IMR-90 (cell line): ENCODE results near the gene AKAP7. TPM values are rescaled to one million over a fixed set of nuclear protein-coding genes. Genes with fewer than 3 reads are reported as not detected.

Source experiments
- ATAC-seq: fragments of 200-7000 bp; cut with Tn5 transposase; 2 replicates; pipeline ENCODE4 v1.9.1; 2020; ENCODE audit warnings: low read depth, mild to moderate bottlenecking, moderate library complexity
- BruUV-seq: library from RNA; stranded (reverse); fragments of 400-500 nt; replicated peaks from 2 replicates; lab custom pipeline; 2021; lab: Mats Ljungman, UMichigan
- CTCF ChIA-PET: fragments of 300-600 bp; formaldehyde crosslinking; extraction: SDS; loops from one replicate; lab custom pipeline; 2021; ENCODE audit warnings: antibody characterized with exemption; lab: Yijun Ruan, JAX
- POLR2A ChIA-PET: fragments of 300-600 bp; sonication (Branson Sonifier 250); formaldehyde crosslinking; loops from one replicate; lab custom pipeline; 2022; ENCODE audit warnings: antibody characterized with exemption; ENCODE audit not compliant: unreplicated experiment; lab: Charles Lee
- DNase-seq: peaks from one replicate; pipeline ENCODE4 v3.0.0; 2013
- H2AFZ ChIP-seq: replicated peaks from 2 replicates; pipeline ENCODE3; 2013; ENCODE audit warnings: low read length, mild to moderate bottlenecking; ENCODE audit not compliant: poor library complexity
- H2AK5ac ChIP-seq: 2 replicates; pipeline ENCODE4 v1.6.1; 2013; ENCODE audit warnings: low read depth, low read length, inconsistent platforms
- H2AK9ac ChIP-seq: replicated peaks from 2 replicates; pipeline ENCODE3; 2013; ENCODE audit warnings: mild to moderate bottlenecking, low read depth, low read length, moderate library complexity; ENCODE audit not compliant: poor library complexity
- H2BK120ac ChIP-seq: 2 replicates; pipeline ENCODE4 v1.6.1; 2013; ENCODE audit warnings: low read depth, low read length, inconsistent platforms
- H2BK15ac ChIP-seq: 3 replicates; pipeline ENCODE4 v1.6.1; 2013; ENCODE audit warnings: low read depth, low read length, inconsistent platforms
- H2BK20ac ChIP-seq: 2 replicates; pipeline ENCODE4 v1.6.1; 2013; ENCODE audit warnings: low read depth, mild to moderate bottlenecking, inconsistent platforms, low read length, moderate library complexity
- H2BK5ac ChIP-seq: 2 replicates; pipeline ENCODE4 v1.6.1; 2013; ENCODE audit warnings: mild to moderate bottlenecking, low read depth, low read length, inconsistent platforms; ENCODE audit not compliant: poor library complexity, severe bottlenecking
- H3K14ac ChIP-seq: replicated peaks from 2 replicates; pipeline ENCODE4 v1.6.1; 2013; ENCODE audit warnings: low read depth, low read length, inconsistent platforms
- H3K18ac ChIP-seq: 2 replicates; pipeline ENCODE4 v1.6.1; 2013; ENCODE audit warnings: low read depth, low read length, control low read depth
- H3K23ac ChIP-seq: 2 replicates; pipeline ENCODE4 v1.6.1; 2013; ENCODE audit warnings: low read depth, low read length, inconsistent platforms
- H3K27ac ChIP-seq: 2 replicates; pipeline ENCODE4 v1.5.1; 2013; ENCODE audit warnings: mild to moderate bottlenecking, control low read depth, low read length; ENCODE audit not compliant: insufficient read depth
- H3K27me3 ChIP-seq: 2 replicates; pipeline ENCODE4 v1.6.1; 2013; ENCODE audit warnings: low read length; ENCODE audit not compliant: control insufficient read depth, insufficient read depth
- H3K36me3 ChIP-seq: 2 replicates; pipeline ENCODE4 v1.6.1; 2013; ENCODE audit warnings: low read length, mixed read lengths; ENCODE audit not compliant: control insufficient read depth, insufficient read depth
- H3K4ac ChIP-seq: 2 replicates; pipeline ENCODE4 v1.6.1; 2013; ENCODE audit warnings: low read depth, low read length, inconsistent platforms
- H3K4me1 ChIP-seq: 2 replicates; pipeline ENCODE4 v1.6.1; 2013; ENCODE audit warnings: low read length, mixed read lengths; ENCODE audit not compliant: control insufficient read depth, insufficient read depth
- H3K4me2 ChIP-seq: 2 replicates; pipeline ENCODE4 v1.6.1; 2013; ENCODE audit warnings: low read depth, mild to moderate bottlenecking, control low read depth, low read length, moderate library complexity
- H3K4me3 ChIP-seq: 2 replicates; pipeline ENCODE4 v1.5.1; 2013; ENCODE audit warnings: low read depth, mild to moderate bottlenecking, control low read depth, low read length, moderate library complexity; ENCODE audit not compliant: insufficient read depth
- H3K56ac ChIP-seq: 2 replicates; pipeline ENCODE4 v1.6.1; 2013; ENCODE audit warnings: low read length, inconsistent platforms; ENCODE audit not compliant: insufficient read depth; ENCODE audit errors: extremely low read depth
- H3K79me1 ChIP-seq, 2 experiments: 2 replicates each; pipeline ENCODE4 v1.6.1; 2013; ENCODE audit warnings: low read length in 2 of 2, inconsistent platforms in 1 of 2, low read depth in 1 of 2
- H3K9ac ChIP-seq: 2 replicates; pipeline ENCODE4 v1.6.1; 2013; ENCODE audit warnings: low read depth, low read length, control low read depth
- H3K9me1 ChIP-seq: 2 replicates; pipeline ENCODE4 v1.6.1; 2013; ENCODE audit warnings: low read length, inconsistent platforms; ENCODE audit not compliant: insufficient read depth
- H3K9me3 ChIP-seq: 2 replicates; pipeline ENCODE4 v1.6.1; 2013; ENCODE audit warnings: low read length; ENCODE audit not compliant: control insufficient read depth, insufficient read depth
- H4K20me1 ChIP-seq: 2 replicates; pipeline ENCODE4 v1.6.1; 2013; ENCODE audit warnings: low read length, inconsistent platforms; ENCODE audit not compliant: insufficient read depth
- H4K5ac ChIP-seq: 2 replicates; pipeline ENCODE4 v1.6.1; 2013; ENCODE audit warnings: mild to moderate bottlenecking, low read depth, low read length, control low read depth
- H4K8ac ChIP-seq, 2 experiments: 2 replicates each; pipeline ENCODE4 v1.6.1; 2013; ENCODE audit warnings: low read depth in 2 of 2, low read length in 2 of 2, control low read depth in 1 of 2, inconsistent platforms in 1 of 2
- H4K91ac ChIP-seq: 2 replicates; pipeline ENCODE4 v1.6.1; 2013; ENCODE audit warnings: low read depth, low read length, inconsistent platforms; ENCODE audit not compliant: insufficient read depth
- BHLHE40 ChIP-seq: fragments of 150-350 bp; IDR thresholded peaks from 2 replicates; pipeline ENCODE4 v1.6.1; 2016; ENCODE audit warnings: mild to moderate bottlenecking, low read depth, low read length
- CEBPB ChIP-seq: IDR thresholded peaks from 2 replicates; pipeline ENCODE4 v1.6.1; 2012; ENCODE audit warnings: low read depth, low read length, improper control_type of control experiment
- CTCF ChIP-seq: conservative IDR thresholded peaks from 2 replicates; pipeline ENCODE4 v1.5.1; 2012; ENCODE audit warnings: mild to moderate bottlenecking, low read depth, low read length, improper control_type of control experiment
- ELK1 ChIP-seq: fragments of 150-350 bp; IDR thresholded peaks from 2 replicates; pipeline ENCODE4 v1.6.1; 2016; ENCODE audit warnings: low read depth, mild to moderate bottlenecking, low read length, moderate library complexity, borderline replicate concordance
- FOS ChIP-seq: fragments of 150-350 bp; IDR thresholded peaks from 2 replicates; pipeline ENCODE4 v1.6.1; 2016; ENCODE audit warnings: low read depth, low read length
- MAFK ChIP-seq: IDR thresholded peaks from 2 replicates; pipeline ENCODE4 v1.6.1; 2012; ENCODE audit warnings: low read depth, low read length, improper control_type of control experiment
- MAZ ChIP-seq: IDR thresholded peaks from 2 replicates; pipeline ENCODE4 v1.6.1; 2012; ENCODE audit warnings: low read depth, mild to moderate bottlenecking, low read length, improper control_type of control experiment, moderate library complexity, borderline replicate concordance
- MXI1 ChIP-seq: IDR thresholded peaks from 2 replicates; pipeline ENCODE4 v1.6.1; 2012; ENCODE audit warnings: low read depth, mild to moderate bottlenecking, low read length, moderate library complexity, borderline replicate concordance
- NFE2L2 ChIP-seq: fragments of 150-350 bp; IDR thresholded peaks from 2 replicates; pipeline ENCODE4 v1.6.1; 2016; ENCODE audit warnings: low read depth, mild to moderate bottlenecking, low read length
- POLR2A ChIP-seq: IDR thresholded peaks from 2 replicates; pipeline ENCODE4 v1.6.1; 2012; ENCODE audit warnings: mild to moderate bottlenecking, low read depth, low read length
- RAD21 ChIP-seq: IDR thresholded peaks from 2 replicates; pipeline ENCODE4 v1.6.1; 2012; ENCODE audit warnings: low read length, improper control_type of control experiment
- RFX5 ChIP-seq: IDR thresholded peaks from 2 replicates; pipeline ENCODE4 v1.8.0; 2012; ENCODE audit warnings: low read depth, mild to moderate bottlenecking, low read length, moderate library complexity
- SMC3 ChIP-seq: fragments of 150-350 bp; IDR thresholded peaks from 2 replicates; pipeline ENCODE4 v1.6.1; 2016; ENCODE audit warnings: low read depth, mild to moderate bottlenecking, antibody characterized with exemption, low read length, moderate library complexity
- USF2 ChIP-seq: fragments of 150-350 bp; IDR thresholded peaks from 2 replicates; pipeline ENCODE4 v1.6.1; 2017; ENCODE audit warnings: mild to moderate bottlenecking, antibody characterized with exemption, low read length, low read depth
- WGBS, 2 experiments: methylation state at CpG; one replicate each; pipeline versions ENCODE4 v1.1.5 to v1.1.7; 2013; ENCODE audit warnings: missing lambda C conversion rate in 2 of 2; ENCODE audit not compliant: insufficient read length in 1 of 2; ENCODE audit errors: extremely low coverage in 2 of 2; 5-methylcytosine and 5-hydroxymethylcytosine counted together
- dilution Hi-C: fragments of 300-500 bp; cut with HindIII; formaldehyde crosslinking; loops from one replicate; pipeline ENCODE4 v1.14.3; 2018; ENCODE audit warnings: low sequenced_read_pairs; ENCODE audit not compliant: unreplicated experiment
- in situ Hi-C: fragments of 300-500 bp; cut with MboI; formaldehyde crosslinking; loops from 3 replicates; pipeline ENCODE4 v1.14.3; 2019; ENCODE audit warnings: low sequenced_read_pairs, inconsistent platforms, mixed read lengths
- intact Hi-C: fragments of 100-400 bp; cut with micrococcal nuclease; formaldehyde crosslinking; loops from 2 replicates; pipeline ENCODE4 v1.10.0; 2022
- polyA plus RNA-seq, 3 experiments: library from polyadenylated mRNA; depleted of rRNA; stranded (reverse); fragments of >200 nt; gene quantifications; 2 replicates each; pipeline ENCODE4 v1.2.3, GENCODE V29; 2012; ENCODE audit warnings: low replicate concordance in 1 of 3
- total RNA-seq: library from RNA; depleted of rRNA; stranded (reverse); fragments of >200 nt; gene quantifications from 2 replicates; pipeline ENCODE4 v1.2.3, GENCODE V29; 2012

Gene AKAP7
- total and polyA plus RNA-seq, 2 of the 4 experiments (the other 2 are of a cell fraction) = 0.54 to 1.1 TPM

- no peak for DNase-seq
- Histone ChIP-seq H3K4me3 (no peak overlapping the region), H4K20me1 (no peaks in the 10 kb centered on the region), H2AFZ (no peak overlapping the region), H2AK9ac (no peak overlapping the region), H3K4ac (no peak overlapping the region), H3K14ac (no peak overlapping the region), H3K79me1 (no peaks in the 10 kb centered on the region), H2BK5ac (no peak overlapping the region), H3K4me1 (no peaks in the 10 kb centered on the region), H4K8ac (no peak overlapping the region), H3K27me3 (no peaks in the 10 kb centered on the region), H2BK120ac (no peak overlapping the region), H3K9me1 (no peaks in the 10 kb centered on the region), H3K27ac (no peak overlapping the region), H4K5ac (no peak overlapping the region), H3K4me2 (no peak overlapping the region), H3K18ac (no peak overlapping the region), H3K9ac (no peak overlapping the region), H3K9me3 (no peaks in the 10 kb centered on the region), H2AK5ac (no peak overlapping the region), H3K56ac (no peak overlapping the region), H3K36me3 (no peaks in the 10 kb centered on the region), H2BK15ac (no peak overlapping the region), H2BK20ac (no peak overlapping the region), H3K23ac (no peak overlapping the region), H4K91ac (no peak overlapping the region)
- ChIA-PET POLR2A (no interaction called here), CTCF (no interaction called here)
- WGBS, 2 experiments = no CpG with 5 or more reads among the region's 3 CpGs
- dilution Hi-C loops (no loop called here), intact Hi-C loops (no loop called here), in situ Hi-C loops (no loop called here)
- no peak for ATAC-seq
- BruUV-seq = no TSS peak
- TF ChIP-seq USF2 = no peak
- TF ChIP-seq MAZ = no peak
- TF ChIP-seq BHLHE40 = no peak
- TF ChIP-seq CTCF = no peak
- no peak for TF ChIP-seq MXI1
- TF ChIP-seq RAD21 = no peak
- no peak for TF ChIP-seq SMC3
- no peak for TF ChIP-seq FOS
- no peak for TF ChIP-seq ELK1
- TF ChIP-seq CEBPB = no peak
- no peak for TF ChIP-seq MAFK
- TF ChIP-seq NFE2L2 = no peak
- TF ChIP-seq RFX5 = no peak
- TF ChIP-seq POLR2A = no peak
Measured at GRCh38 chr6:131227158-131227543, 91.9 kb downstream of the AKAP7 start.
